IPS-15b (cell line): ENCODE results near the gene TGFBI.

Experiments used
- H3K27me3 ChIP-seq: one replicate; pipeline ENCODE4 v1.6.1; 2013; ENCODE audit warnings: low read length; ENCODE audit not compliant: control insufficient read depth, insufficient read depth
- H3K36me3 ChIP-seq: one replicate; pipeline ENCODE4 v1.6.1; 2013; ENCODE audit warnings: low read length; ENCODE audit not compliant: control insufficient read depth, insufficient read depth
- H3K4me1 ChIP-seq: one replicate; pipeline ENCODE4 v1.6.1; 2013; ENCODE audit warnings: mild to moderate bottlenecking, low read length; ENCODE audit not compliant: control insufficient read depth, insufficient read depth
- H3K4me3 ChIP-seq: one replicate; pipeline ENCODE4 v1.5.1; 2013; ENCODE audit warnings: low read depth, low read length
- H3K9ac ChIP-seq: one replicate; pipeline ENCODE4 v1.6.1; 2013; ENCODE audit warnings: low read depth, mild to moderate bottlenecking, low read length
- H3K9me3 ChIP-seq: one replicate; pipeline ENCODE4 v1.6.1; 2013; ENCODE audit warnings: mild to moderate bottlenecking, low read length; ENCODE audit not compliant: control insufficient read depth, insufficient read depth

Gene TGFBI

DNA sequence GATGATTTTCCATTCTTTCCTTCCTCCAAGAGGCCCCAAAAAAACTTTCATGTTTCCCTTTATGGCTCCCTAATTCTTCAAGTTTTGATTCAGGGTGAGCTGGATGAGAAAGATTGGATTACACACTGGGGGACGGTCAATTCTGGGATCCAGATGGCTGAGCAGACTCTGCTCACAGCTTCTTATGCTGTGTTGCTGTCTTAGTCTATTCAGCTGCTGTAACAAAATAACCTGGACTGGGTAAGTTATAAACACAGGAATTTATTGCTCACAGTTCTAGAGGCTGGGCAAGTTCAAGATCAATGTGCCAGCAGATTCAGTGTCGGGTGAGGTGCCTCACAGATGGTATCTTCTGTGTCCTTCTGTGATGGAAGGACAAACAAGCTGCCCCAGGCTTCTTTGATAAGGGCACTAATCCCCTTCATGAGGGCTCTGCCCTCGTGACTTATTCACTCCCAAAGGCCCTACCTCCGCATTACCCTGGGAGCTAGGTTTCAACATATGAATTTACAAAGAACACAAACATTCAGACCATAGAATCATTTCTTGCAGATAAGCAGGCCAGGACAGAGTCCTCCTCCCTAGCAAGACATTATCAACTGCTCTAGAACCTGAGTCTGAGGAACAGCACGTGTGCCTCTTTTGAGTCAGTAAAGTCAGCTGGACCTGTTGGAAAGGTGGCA lies 80.8 kb downstream of the TGFBI start:
- H3K27me3 ChIP-seq = no peaks in the 10 kb centered on the region
- no peaks in the 10 kb centered on the region for H3K36me3 ChIP-seq
- no peaks in the 10 kb centered on the region for H3K9me3 ChIP-seq
- H3K4me3 ChIP-seq = no peak overlapping the region
- peaks cover 8% of the 10 kb centered on the region for H3K4me1 ChIP-seq
- H3K9ac ChIP-seq = no peak overlapping the region
